GM12892 (cell line): Measurements from ENCODE around the gene SSBP3.

Experiments used
- POLR2A ChIP-seq: IDR thresholded peaks from 2 replicates; pipeline ENCODE4 v1.6.1; 2011; ENCODE audit warnings: low read depth, low read length, control low read depth
- POLR2AphosphoS5 ChIP-seq: IDR thresholded peaks from 2 replicates; pipeline ENCODE4 v1.6.1; 2011; ENCODE audit warnings: low read depth, low read length, control low read depth
- TAF1 ChIP-seq: IDR thresholded peaks from 2 replicates; pipeline ENCODE4 v1.6.1; 2011; ENCODE audit warnings: low read depth, mild to moderate bottlenecking, control low read depth, low read length, borderline replicate concordance

GRCh38 chr1:54339126-54339525 lies 67.1 kb downstream of the SSBP3 start:
- no peak for TF ChIP-seq TAF1
- no peak for TF ChIP-seq POLR2A
- TF ChIP-seq POLR2AphosphoS5 = no peak
